GM18909 (cell line): ENCODE results near the gene APOL3.
"Not testable (repeated sequence)": the region's sequence is repeated elsewhere in the genome, so short reads cannot be mapped to it uniquely, and the experiment has no call there.

Experiments
- ATAC-seq: cut with Tn5 transposase; IDR thresholded peaks from one replicate; pipeline ENCODE4 v1.9.1; 2021; ENCODE audit warnings: mild to moderate bottlenecking; ENCODE audit not compliant: unreplicated experiment, poor library complexity

Gene APOL3, protein sequence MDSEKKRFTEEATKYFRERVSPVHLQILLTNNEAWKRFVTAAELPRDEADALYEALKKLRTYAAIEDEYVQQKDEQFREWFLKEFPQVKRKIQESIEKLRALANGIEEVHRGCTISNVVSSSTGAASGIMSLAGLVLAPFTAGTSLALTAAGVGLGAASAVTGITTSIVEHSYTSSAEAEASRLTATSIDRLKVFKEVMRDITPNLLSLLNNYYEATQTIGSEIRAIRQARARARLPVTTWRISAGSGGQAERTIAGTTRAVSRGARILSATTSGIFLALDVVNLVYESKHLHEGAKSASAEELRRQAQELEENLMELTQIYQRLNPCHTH

DNA sequence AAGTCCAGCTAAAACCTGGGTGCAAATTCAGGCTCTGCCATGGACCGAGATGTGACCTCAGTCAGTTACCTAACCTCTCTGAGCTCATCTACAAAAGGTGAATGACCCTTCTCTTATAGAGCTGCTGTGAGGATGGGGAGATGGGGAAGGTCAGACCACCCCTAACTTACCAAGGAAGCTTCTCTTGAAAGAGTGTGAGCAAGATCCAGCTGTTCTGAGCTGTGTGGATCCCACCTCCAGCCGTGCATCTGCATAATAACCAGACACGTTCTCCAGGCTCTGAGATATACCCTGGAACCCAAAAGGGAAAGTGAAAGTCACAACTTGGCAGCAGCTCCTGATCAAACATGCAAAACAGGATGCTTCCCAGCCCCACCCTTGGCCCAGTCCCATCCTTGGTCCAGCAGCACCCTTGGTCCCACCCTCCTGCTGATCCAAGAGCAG, at the start of gene APOL3:
APOL3 (minus strand) TSS at position 257 of the 444 bp plus-strand sequence. CDS start 11,700 bp downstream, outside the sequence.
- no peak for ATAC-seq

DNA sequence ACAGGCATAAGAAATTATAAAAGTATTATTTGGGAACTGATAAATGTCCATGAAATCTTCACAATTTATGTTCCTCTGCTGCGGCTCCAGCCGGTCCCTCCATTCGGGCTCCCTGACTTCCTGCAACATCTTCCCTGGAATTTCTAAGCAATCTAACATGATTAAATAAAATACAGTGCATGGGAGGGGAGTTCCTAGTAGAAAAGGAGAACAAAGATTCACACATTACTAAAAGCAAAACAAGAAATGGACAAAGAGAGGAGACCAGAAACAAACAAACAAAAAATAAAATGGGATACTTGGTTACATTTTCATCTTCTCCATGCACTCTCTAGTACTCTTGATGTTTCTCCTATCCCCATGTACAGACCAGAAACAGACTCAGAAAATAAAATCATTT, 49.7 kb upstream of the APOL3 start:
- ATAC-seq: no peak

DNA sequence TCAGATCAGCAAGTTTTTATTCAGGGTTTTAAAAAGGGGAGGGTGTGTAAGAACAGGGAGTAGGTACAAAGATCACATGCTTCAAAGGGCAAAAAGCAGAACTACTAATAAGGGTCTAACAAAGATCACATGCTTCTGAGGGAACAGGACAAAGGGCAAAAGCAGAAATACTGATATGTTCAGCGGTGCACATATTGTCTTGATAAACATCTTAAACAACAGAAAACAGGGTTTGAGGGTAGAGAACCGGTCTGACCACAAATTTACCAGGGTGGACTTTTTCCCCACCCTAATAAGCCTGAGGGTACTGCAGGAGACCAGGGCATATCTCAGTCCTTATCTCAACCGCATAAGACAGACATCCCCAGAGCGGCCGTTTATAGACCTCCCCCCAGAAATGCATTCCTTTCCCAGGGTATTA, 48.9 kb upstream of the APOL3 start:
- not testable (repeated sequence) for ATAC-seq

DNA sequence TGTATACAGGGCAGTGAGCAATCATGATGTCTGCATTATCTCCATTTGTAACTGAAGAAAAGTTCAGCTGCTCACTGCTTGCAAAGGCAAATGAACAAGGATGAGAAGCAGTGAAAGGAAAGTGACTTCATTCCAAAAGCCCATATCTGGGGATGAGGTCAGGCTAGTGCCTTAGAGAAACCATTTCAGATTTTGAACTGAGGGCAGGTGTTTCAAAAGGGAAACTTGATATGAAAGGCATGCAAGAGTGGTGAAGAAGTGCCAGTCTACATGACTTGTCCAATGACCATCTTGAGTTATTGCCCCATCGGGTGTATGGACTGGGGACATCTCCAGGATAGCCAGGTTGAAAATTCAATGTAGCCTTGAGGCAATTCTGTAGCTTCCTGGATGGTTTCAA, 48.4 kb upstream of the APOL3 start:
- no peak for ATAC-seq

DNA sequence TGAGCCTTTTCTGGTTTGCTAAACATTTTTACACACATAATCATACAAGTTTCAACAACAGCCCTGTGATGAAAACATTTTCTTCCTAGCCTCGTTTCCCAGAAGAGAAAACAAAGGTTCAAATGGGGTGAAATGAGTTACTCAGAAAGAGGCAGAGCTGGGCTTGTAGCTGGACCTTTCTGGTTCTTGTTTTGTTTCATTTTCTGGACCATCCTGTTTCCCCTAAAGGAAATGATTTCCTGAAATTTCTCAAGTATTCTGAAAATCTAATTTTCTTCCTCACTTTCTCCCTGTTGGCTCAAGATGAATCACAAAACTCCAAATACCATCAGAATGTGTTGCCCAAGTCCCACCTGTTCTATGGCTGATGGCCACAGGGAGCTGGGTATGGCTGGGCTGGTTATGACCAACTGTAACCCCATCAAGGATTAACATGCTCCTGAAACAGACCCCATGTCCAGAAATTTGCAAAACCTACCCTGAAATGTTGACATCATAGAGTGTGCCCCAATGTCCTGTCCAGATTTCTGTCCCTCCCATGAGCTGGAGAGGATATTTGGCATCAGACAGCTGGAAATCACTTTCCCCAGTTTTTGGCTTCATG, 47.7 kb upstream of the APOL3 start:
- ATAC-seq: no peak

DNA sequence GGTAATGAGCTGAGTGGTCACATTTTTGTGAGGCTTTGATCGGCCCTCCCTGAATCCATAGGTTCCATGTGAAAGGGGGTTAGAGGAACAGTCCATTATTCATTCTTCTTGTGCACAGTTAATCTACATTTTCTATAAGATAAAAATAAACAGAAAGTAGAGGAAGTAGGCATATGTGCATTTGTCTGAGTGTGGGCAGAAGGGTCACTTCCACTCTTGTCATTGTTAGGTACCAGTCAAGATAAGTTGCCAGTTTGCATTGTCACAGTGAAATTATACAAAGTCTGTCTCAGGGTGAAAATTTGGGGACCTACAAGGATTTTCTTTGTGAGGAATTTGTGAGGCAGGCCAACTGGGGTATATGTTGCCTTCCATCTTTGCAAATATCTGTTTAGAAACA, 45.7 kb upstream of the APOL3 start:
- no peak for ATAC-seq

DNA sequence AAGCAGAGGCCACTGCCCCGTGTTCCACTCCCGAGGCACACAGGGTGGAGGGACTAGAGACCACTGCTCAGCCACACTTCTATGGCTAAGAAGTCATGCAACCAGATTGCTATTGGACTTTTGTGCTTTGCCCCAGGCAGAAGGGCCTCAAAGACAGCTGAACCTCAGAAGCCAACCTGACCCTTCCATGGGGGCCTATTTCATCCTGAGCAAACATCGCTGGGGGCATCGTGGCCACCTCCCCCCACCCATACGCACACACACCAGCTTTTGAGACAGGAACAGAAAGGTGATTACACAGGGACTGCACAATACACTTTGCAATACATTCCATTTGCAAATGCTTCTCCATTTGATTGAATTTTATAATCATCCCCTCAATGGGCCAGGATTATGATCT, 45.0 kb upstream of the APOL3 start:
- not testable (repeated sequence) for ATAC-seq

DNA sequence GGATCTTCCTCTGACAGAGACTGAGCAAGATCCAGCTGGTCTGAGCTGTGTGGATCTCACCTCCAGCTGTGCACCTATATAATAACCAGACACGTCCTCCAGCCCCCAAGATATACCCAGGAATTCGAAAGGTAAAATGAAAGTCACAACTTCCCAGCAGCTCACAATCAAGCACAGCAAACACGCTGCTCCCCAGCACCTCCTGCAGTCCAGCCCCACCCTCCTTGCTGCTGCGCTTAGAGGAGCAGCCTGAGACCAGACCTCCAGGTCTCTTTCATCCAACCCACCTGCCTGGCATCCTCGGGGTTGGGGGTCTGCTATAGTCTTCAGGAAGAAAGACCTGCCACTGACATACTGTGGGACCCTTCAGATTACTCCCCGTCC, 44.1 kb upstream of the APOL3 start:
- ATAC-seq: no peak

DNA sequence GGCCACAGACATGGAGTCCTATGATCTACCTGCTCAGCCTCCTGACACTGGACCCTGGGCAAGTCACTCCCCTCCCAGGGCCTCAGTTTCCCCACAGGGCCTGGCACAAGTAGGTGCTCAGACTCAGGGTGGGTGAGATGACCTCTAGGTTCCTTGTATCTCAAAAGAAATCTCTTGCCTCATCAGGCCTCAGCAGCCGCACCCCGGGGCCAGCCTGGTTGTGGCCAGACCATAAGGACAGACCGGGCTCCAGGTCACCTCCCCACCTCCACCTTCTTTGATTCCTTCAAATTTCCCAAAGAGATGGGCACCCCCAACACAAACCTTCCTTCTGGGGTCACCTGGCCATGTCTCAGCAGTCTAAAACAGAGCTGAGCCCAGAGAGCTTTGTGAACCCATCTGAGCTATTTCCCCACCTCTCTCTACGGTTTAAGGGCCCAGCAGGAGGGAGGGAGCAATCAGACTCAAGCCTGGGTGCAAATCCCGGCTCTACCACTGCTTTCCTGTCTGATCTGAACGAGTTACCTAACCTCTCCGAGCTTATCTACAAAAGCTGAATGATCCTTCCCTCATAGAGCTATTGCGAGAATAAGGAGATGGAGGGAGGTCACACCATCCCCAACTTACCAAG, 43.6 kb upstream of the APOL3 start:
- ATAC-seq: no peak

DNA sequence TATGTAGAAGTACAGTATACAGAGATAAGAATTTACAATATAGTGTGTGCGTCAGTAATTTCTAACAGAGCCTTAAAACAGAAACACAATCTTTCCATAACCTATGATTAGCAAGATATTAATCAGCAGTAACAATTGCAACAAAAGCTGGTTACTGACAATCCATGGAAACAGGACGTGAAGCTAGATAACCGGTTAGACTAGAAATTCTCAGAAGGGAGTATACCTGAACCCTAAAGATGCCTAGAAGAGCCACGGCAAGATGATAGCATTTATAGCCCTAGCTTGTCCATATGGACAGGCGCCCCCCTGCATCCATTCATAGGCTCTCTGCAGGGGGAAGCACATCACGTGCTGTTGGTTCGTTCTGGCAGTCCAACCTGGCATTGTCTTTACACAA, 42.9 kb upstream of the APOL3 start:
- not testable (repeated sequence) for ATAC-seq

DNA sequence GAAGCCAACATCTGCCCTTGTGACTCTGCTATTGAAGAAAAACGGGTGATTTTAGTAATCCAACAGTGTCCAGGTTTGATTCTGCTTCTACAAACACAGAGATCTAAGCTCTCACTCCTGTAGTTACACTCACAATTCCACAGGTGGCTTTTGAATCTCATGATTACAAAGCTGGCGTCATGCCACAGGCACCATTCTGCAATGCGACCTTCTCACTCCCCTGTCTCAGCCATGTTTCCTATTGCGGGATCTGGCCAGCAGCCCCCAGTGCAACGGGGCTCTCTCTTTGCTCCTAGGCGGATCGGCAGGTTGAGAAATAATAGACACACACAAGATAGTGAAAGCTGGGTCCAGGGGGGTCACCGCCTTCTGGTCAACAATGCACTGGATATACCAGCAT, 42.4 kb upstream of the APOL3 start:
- not testable (repeated sequence) for ATAC-seq

DNA sequence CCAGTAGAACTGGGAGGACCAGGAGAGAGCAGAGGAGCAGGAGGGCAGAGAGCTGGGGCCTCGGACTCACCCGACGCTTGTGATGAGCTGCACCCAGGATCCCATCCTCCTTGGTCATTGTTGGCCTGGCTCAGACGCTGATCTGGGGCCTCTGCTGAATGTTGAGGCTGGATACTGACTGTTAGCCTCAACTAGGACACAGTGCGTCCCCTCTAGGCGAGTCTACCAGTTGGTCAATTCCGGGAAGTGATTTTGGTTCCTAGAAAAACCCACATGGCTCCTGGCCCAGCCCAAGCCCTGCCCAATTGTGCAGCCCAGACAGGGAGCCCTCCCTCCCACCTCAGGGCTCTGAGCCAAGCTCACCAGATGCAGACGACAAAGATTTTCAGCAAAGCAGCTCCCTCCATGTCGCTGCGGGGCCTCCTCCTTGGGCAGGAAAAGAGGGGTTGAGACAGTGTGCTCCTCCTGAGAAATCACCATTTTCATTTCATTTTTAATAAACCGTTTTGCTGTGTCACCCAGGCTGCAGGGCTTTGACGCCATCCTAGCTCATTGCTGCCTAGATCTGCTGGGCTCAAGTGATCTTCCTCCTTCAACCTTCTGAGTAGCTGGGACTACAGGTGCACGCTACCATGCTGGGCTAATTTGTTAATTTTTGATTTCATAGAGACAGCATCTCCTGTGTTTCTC, 41.2 kb upstream of the APOL3 start, which contains the start of gene APOL4:
APOL4 (minus strand) TSS at position 180 of the 690 bp plus-strand sequence; CDS start at position 105, 75 bp downstream.
- ATAC-seq: no peak

DNA sequence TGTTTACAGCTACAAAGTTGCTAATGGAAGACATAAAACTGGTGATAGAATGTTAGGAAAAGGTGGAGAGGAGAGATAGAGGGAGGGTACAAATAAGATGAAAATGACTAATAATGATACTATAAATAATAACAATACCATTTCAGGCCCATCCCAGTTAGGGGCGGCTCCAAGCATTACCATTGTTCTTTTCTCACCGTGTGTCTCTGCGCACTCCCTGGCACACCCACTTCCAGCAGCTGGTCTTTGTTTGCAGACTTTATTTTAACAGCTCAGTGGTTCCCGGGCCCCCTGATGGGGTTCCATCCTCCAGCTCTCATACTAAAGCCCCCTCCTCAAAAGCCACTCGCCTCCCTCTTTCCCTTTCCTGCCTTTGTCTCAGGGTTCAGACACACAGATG, 40.5 kb upstream of the APOL3 start:
- not testable (repeated sequence) for ATAC-seq

DNA sequence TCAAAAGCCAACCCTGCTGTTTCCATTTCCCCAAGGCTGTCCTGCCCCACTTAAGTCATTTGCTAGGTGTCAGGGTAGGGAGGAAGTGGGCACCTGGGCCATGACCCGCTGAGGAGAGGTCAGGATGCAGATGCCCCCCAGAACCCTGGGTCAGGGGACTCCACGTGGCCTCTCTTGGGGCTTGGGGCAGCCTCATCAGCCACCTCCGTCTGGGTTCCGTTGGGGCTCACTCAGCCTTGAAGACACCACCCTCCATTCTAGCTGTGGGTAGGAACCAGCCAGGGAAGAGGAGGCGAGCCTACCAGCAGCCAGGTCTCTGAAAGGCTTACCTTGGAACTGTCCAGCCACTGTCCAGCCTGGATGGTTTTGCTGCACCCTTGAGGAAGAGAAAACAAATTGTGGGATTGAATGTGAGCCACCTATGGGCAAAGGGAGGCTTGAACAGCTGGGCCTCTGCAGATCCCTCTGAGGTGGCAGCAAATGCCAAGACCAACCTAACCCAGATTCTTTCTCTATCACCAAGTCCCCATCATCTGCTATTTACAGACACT, 38.5 kb upstream of the APOL3 start:
- ATAC-seq: no peak

DNA sequence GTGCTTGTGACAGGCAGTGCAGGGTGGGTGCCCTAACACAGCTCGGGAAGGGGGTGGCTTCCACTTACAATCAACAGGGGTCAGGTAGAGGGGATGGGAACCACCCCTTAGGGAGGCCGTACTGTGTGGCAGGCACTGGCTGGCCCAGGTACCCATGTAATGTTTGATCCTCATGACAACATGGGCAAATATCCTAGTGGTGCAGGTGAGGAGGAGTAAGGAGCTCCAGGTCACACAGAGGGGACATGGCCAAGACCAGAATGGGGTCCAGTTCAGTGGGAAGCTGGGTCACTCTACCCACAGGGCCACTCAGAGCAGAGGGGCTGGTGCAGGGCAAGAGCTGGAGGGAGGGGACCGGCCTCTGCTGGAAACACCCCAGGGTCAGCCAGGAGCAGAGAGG, 38.0 kb upstream of the APOL3 start:
- no peak for ATAC-seq

DNA sequence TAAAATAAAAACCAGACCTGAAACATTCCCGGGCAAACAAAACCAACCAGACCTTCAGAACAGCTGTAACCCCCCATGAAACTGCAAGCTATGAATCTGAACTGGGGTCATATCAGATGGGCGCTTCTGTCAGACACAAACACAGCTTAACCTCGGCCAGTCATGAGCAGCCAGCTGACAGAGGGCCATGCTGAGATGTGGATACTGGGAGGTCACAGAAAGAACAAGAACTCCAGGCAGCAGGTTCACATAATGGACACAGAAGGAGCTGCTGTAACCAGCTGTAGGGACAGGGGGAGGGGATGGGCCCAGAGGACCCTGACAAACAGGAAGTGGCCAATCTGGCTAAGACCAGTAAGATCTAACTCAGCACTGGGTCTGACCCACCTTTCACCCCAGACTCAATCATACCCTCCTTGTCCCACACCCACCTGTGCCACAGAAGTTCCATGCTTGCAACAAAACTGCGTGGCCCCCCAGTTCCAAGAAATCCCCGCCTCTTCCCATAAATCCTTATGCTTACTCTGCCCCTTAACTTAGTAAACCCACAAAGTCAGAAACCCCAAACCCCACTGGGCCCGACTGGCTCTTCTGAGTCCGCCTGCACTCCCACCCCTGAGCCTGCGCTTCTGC, 37.1 kb upstream of the APOL3 start:
- no peak for ATAC-seq

DNA sequence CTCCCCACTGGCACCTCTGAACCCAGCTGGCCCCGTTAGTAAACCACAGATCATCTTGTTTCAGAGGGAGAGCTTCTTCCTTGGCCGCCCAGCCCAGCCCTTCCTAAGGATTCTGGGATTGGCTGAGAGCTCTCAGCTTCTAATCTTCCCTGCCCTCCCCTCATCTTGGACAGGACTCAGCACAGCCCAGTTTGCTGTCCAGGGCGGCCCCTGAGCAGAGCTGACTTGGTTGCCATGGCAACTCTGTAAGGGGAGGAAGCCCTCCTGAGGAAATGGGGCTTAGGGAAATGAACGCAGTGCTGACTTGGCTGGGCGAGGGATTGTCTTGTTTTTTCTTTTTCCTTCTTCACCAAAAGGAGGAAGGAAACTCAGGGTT, 36.5 kb upstream of the APOL3 start:
- no peak for ATAC-seq

DNA sequence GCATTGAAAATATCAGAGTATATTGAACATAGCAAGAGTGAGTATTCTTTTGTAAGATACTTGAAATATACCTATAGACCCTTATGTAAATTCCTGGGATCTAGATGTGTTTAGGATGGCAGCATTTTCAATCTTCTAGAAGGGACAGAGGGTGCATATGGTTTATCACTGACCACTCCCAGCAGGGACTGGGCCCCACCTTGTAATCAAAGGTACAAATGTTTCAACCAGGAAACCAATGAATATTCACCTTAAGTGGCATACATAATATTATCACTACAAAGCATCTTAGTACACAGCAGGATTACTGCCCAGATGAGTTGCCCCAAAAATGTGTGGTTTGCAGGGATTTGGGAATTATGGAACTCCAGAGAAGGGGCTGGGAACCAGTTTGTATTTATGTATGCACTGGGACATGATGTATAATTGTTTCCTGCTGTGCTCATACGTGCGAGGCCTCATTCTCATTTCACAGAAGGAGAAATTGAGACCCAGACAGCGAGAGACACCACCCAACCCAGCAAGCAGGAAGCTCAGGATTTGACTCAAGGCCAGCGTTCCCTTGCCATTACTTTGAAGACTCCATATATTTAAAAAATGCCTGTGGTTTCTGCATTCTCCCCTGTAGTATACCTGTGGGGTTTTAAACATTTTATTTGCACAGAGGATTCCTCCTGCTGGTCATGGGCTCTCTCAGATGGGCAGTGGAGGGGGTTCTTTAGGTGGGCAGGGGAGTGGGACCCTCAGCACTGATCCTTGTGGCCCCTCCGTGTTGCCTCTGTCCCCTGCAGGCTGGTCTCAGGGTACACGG, 35.9 kb upstream of the APOL3 start:
- ATAC-seq: no peak

DNA sequence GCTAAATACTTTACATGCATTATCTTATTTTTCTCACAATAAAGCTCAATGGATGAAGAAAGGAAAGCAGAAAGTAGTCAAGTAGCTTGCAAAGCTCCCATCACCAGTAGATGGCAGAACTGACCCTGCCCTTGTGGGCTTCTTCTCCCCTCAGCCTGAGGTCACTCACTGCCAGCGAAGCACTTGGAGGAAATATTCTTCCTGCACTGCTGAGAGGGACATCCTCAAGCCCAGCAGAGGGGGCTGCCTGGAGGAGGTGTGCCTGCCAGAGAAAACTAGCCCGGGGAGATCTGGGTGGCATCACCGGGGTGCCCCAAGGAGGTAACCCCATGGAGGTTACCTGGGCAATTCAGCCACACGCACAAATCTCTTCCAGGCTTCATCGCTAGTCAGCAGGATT, 34.4 kb upstream of the APOL3 start:
- no peak for ATAC-seq
